Measurements from ENCODE around the gene TNFRSF14.

TNFRSF14 gene

GRCh38 chr1:2592672-2593071 lies 36.5 kb downstream of the TNFRSF14 start:
- DNase-seq (ENCODE audit: low read depth) = no peak
- no peak overlapping the region for H3K4me3 ChIP-seq (ENCODE audit: low read length)
- TF ChIP-seq, protein P1, sequence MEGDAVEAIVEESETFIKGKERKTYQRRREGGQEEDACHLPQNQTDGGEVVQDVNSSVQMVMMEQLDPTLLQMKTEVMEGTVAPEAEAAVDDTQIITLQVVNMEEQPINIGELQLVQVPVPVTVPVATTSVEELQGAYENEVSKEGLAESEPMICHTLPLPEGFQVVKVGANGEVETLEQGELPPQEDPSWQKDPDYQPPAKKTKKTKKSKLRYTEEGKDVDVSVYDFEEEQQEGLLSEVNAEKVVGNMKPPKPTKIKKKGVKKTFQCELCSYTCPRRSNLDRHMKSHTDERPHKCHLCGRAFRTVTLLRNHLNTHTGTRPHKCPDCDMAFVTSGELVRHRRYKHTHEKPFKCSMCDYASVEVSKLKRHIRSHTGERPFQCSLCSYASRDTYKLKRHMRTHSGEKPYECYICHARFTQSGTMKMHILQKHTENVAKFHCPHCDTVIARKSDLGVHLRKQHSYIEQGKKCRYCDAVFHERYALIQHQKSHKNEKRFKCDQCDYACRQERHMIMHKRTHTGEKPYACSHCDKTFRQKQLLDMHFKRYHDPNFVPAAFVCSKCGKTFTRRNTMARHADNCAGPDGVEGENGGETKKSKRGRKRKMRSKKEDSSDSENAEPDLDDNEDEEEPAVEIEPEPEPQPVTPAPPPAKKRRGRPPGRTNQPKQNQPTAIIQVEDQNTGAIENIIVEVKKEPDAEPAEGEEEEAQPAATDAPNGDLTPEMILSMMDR (conservative IDR thresholded peaks at IDR 0.05; ENCODE audit: low read length) = no peak

DNA sequence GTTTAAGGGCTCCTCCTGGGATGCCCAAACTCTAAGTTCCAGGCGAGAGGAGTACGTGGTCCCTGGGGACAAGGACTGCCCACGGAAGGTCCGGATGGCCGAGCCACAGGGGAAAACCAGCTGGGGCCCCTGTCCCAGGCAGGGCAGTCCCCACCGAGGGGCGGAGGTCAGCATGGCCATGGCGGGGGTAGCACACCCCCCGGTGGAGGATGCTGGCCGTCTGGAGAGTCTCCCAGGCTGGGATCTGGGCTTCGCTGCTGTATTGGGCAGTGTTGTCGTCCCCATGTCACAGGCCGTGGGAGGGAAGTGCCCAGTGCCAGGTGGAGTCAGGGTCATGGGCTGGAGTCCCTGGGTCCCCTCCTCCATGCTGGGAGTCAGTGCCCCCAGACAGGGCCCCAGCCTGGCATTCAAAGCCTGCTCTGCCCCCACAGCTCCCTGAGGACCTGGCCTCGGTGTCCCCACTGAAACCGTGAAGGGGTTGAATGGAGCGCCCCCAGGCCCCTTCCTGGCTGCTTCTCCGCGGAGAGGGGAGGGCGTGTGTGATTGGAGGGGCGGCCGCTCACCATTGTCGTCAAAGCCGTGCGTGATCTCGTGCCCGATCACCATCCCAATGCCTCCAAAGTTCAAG lies 37.2 kb downstream of the TNFRSF14 start:
- H3K4me3 ChIP-seq (ENCODE audit: low read length) = no peak overlapping the region
- TF ChIP-seq, protein P1 (conservative IDR thresholded peaks at IDR 0.05; ENCODE audit: low read length) = no peak
- no peak for DNase-seq (ENCODE audit: low read depth)

DNA sequence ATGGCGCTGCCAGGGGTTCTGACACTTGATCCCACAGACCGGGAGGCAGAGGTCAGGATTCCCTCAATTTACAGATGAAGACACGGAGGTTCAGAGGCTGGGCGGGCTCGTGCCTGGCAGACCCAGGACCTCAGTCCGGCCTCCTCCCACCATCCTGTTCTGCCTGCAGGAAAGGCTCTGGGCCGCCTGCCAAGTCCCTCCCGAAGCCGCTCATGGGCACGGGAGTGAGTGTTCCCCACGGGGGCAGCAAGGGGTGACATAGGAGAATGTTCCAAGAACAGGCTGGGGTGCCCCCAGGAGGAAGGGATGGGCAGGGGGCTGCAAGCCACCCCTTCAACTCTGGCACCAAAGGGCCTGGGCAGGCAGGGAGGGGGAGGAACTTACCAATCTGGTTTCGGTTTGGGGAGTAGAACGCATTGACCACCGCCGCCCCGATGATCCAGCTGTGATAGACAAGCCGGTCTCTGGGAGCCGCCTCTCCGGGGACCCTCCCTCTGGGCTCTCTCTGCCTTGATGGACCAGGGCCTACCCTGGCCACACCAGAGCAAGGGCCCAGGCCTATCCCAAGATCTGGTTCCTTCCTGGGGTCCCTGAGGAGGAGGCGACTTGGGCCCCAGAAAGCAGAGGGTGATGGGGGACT lies 38.0 kb downstream of the TNFRSF14 start:
- TF ChIP-seq, protein P1 (conservative IDR thresholded peaks at IDR 0.05; ENCODE audit: low read length) = no peak
- DNase-seq (ENCODE audit: low read depth) = peak; percentile 16
- no peak overlapping the region for H3K4me3 ChIP-seq (ENCODE audit: low read length)

DNA sequence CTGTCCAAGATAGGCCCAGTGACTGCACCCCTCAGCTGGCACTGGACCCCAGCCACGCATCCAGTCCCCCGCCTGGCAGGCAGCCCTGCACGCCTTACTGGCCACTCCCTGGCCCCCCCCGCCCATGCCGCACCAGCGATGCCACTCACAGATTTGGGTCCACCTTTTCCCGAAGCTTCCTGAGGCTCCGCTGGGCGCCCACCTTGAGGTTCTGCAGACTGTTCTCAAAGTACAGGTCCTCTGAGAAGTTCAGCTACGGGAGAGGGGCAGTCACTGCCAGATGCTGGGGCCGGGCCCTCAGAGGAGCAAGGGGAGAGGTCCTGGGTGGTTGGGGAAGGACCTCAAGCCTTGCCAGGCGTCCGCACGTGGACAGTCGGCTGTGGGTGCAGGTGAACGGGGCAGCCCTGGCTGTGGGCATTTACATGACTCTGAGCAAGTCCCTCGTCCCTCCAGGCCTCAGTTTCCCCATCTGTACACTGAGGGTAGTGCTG lies 38.5 kb downstream of the TNFRSF14 start:
- no peak for DNase-seq (ENCODE audit: low read depth)
- TF ChIP-seq, protein P1 (conservative IDR thresholded peaks at IDR 0.05; ENCODE audit: low read length) = no peak
- no peak overlapping the region for H3K4me3 ChIP-seq (ENCODE audit: low read length)

DNA sequence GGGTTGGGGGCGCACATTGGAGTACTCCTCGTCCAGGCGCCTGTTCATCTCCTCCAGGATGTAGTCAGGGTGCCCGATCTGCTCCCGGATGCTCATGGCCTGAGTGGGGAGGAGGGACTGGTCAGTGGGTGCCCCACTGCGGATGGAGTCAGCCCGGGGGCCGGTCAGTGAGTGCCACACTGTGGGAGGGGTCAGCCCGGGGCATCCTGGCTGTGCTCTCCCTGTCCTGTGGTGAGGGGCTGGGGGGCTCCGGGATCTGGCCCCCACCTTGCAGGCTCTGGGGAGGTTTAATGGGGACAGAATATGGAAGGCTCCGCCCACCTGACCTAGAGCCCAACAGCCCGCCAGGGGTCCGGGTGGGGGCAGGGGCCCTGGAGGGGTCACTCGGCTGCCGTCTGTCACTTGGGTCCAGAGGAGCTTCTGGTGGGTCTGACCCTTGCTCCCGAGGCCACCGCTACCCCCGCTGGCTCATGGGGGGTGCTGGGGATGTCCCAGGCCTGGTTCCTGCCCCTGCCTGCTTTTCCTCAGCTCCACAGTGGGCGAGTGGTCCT lies 39.2 kb downstream of the TNFRSF14 start:
- no peak overlapping the region for H3K4me3 ChIP-seq (ENCODE audit: low read length)
- TF ChIP-seq, protein P1 (conservative IDR thresholded peaks at IDR 0.05; ENCODE audit: low read length) = no peak
- no peak for DNase-seq (ENCODE audit: low read depth)

- TF ChIP-seq, protein P1 (conservative IDR thresholded peaks at IDR 0.05; ENCODE audit: low read length) = no peak
- H3K4me3 ChIP-seq (ENCODE audit: low read length) = no peak overlapping the region
- no peak for DNase-seq (ENCODE audit: low read depth)
Measured at GRCh38 chr1:2595812-2596529, 39.8 kb downstream of the TNFRSF14 start.

Data from AG10803 (cell line).